Mesenteric fat pad (tissue), 1 donor: ENCODE data around the gene USP17L30. TPM values are rescaled to one million over a fixed set of nuclear protein-coding genes. Genes with fewer than 3 reads are reported as not detected.
"Not testable (repeated sequence)": the region's sequence is repeated elsewhere in the genome, so short reads cannot be mapped to it uniquely, and the experiment has no call there.

ENCODE experiments used
- DNase-seq: peaks from one replicate; pipeline ENCODE4 v3.0.0-alpha.2; 2020; ENCODE audit warnings: low spot score
- long read RNA-seq: library from polyadenylated mRNA; unstranded; transcript quantifications from one replicate; pipeline ENCODE4 v2.0.0, GENCODE V29; 2020
- total RNA-seq: library from RNA; stranded (reverse); fragmentation: NEBNext Ultra II Directional; extraction: Animal tissue kit (Norgen Biotek cat#: 25700); gene quantifications from one replicate; pipeline ENCODE4 v1.2.1, GENCODE V29; 2021
- donor health status: DM: yes; HTN: yes; CAD: no.

USP17L30 gene
- not detected for total RNA-seq
- long read RNA-seq = 0 reads

- DNase-seq = not testable (repeated sequence)
Measured at GRCh38 chr4:9362829-9363228, at the start of gene USP17L30. USP17L30 (plus strand) TSS chr4:9363129; CDS start chr4:9363129, 0 bp downstream.

GRCh38 chr4:9324191-9324590 lies 38.7 kb upstream of the USP17L30 start:
- not testable (repeated sequence) for DNase-seq

GRCh38 chr4:9324865-9325264 lies 38.1 kb upstream of the USP17L30 start, which contains the start of gene USP17L24:
USP17L24 (plus strand) TSS chr4:9325165; CDS start chr4:9325165, 0 bp downstream.
- DNase-seq = not testable (repeated sequence)

- not testable (repeated sequence) for DNase-seq
Measured at GRCh38 chr4:9329611-9330010, 33.3 kb upstream of the USP17L30 start, which contains the start of gene USP17L25. USP17L25 (plus strand) TSS chr4:9329911; CDS start chr4:9329911, 0 bp downstream.

GRCh38 chr4:9334358-9334757 lies 28.6 kb upstream of the USP17L30 start, which contains the start of gene USP17L26:
USP17L26 (plus strand) TSS chr4:9334658; CDS start chr4:9334658, 0 bp downstream.
- not testable (repeated sequence) for DNase-seq

GRCh38 chr4:9339103-9339502 lies 23.8 kb upstream of the USP17L30 start, which contains the start of gene USP17L5:
USP17L5 (plus strand) TSS chr4:9339403; CDS start chr4:9339403, 0 bp downstream.
- not testable (repeated sequence) for DNase-seq

GRCh38 chr4:9343848-9344247 lies 19.1 kb upstream of the USP17L30 start, which contains the start of gene USP17L27:
USP17L27 (plus strand) TSS chr4:9344148; CDS start chr4:9344148, 0 bp downstream.
- not testable (repeated sequence) for DNase-seq

- not testable (repeated sequence) for DNase-seq
Measured at GRCh38 chr4:9348593-9348992, 14.3 kb upstream of the USP17L30 start, which contains the start of gene USP17L28. USP17L28 (plus strand) TSS chr4:9348893; CDS start chr4:9348893, 0 bp downstream.

GRCh38 chr4:9350866-9351265 lies 12.1 kb upstream of the USP17L30 start:
- DNase-seq = not testable (repeated sequence)

GRCh38 chr4:9353338-9353737 lies 9.6 kb upstream of the USP17L30 start, which contains the start of gene USP17L29:
USP17L29 (plus strand) TSS chr4:9353638; CDS start chr4:9353638, 0 bp downstream.
- DNase-seq = not testable (repeated sequence)

- not testable (repeated sequence) for DNase-seq
Measured at GRCh38 chr4:9379881-9380280, 17.0 kb downstream of the USP17L30 start.

- not testable (repeated sequence) for DNase-seq
Measured at GRCh38 chr4:9381012-9381534, 18.1 kb downstream of the USP17L30 start.

- DNase-seq = no peak
Measured at GRCh38 chr4:9384126-9384525, 21.2 kb downstream of the USP17L30 start.

GRCh38 chr4:9389001-9389400 lies 26.1 kb downstream of the USP17L30 start:
- not testable (repeated sequence) for DNase-seq

- not testable (repeated sequence) for DNase-seq
Measured at GRCh38 chr4:9405774-9406173, 42.8 kb downstream of the USP17L30 start.

GRCh38 chr4:9406491-9406890 lies 43.6 kb downstream of the USP17L30 start:
- DNase-seq = not testable (repeated sequence)

- DNase-seq = no peak
Measured at GRCh38 chr4:9409793-9410192, 46.9 kb downstream of the USP17L30 start.

Other genes starting within 250 kb of the USP17L30 start
- not detected for gene FAM90A26, start 192.7 kb upstream of the USP17L30 start, total RNA-seq
- not detected for gene USP17L10, start 152.5 kb upstream of the USP17L30 start, total RNA-seq
- not detected for gene USP17L11, start 147.7 kb upstream of the USP17L30 start, total RNA-seq
- gene USP17L12, start 143.0 kb upstream of the USP17L30 start, total RNA-seq = not detected
- gene USP17L13, start 138.2 kb upstream of the USP17L30 start, total RNA-seq = not detected
- gene USP17L15, start 128.7 kb upstream of the USP17L30 start, total RNA-seq = not detected
- not detected for gene USP17L17, start 119.2 kb upstream of the USP17L30 start, total RNA-seq
- not detected for gene USP17L18, start 114.5 kb upstream of the USP17L30 start, total RNA-seq
- not detected for gene USP17L19, start 109.8 kb upstream of the USP17L30 start, total RNA-seq
- gene USP17L20, start 105.0 kb upstream of the USP17L30 start, total RNA-seq = not detected
- gene USP17L21, start 100.3 kb upstream of the USP17L30 start, total RNA-seq = not detected
- gene USP17L22, start 95.5 kb upstream of the USP17L30 start, total RNA-seq = not detected
- not detected for gene USP17L24, start 38.0 kb upstream of the USP17L30 start, total RNA-seq
- gene USP17L25, start 33.2 kb upstream of the USP17L30 start, total RNA-seq = not detected
- not detected for gene USP17L26, start 28.5 kb upstream of the USP17L30 start, total RNA-seq
- not detected for gene USP17L5, start 23.7 kb upstream of the USP17L30 start, total RNA-seq
- not detected for gene USP17L27, start 19.0 kb upstream of the USP17L30 start, total RNA-seq
- gene USP17L28, start 14.2 kb upstream of the USP17L30 start, total RNA-seq = not detected
- not detected for gene USP17L29, start 9.5 kb upstream of the USP17L30 start, total RNA-seq
- gene DEFB131A, start 81.3 kb downstream of the USP17L30 start, total RNA-seq = not detected